GM18907 (cell line): ENCODE data around the gene ARHGAP22.
"Not testable (repeated sequence)": the region's sequence is repeated elsewhere in the genome, so short reads cannot be mapped to it uniquely, and the experiment has no call there.

ENCODE experiments used
- ATAC-seq: cut with Tn5 transposase; IDR thresholded peaks from one replicate; pipeline ENCODE4 v1.9.1; 2021; ENCODE audit warnings: mild to moderate bottlenecking, moderate library complexity; ENCODE audit not compliant: unreplicated experiment

The ARHGAP22 gene

GRCh38 chr10:48604991-48605508 is at the start of gene ARHGAP22:
TSS of gene ARHGAP22 (minus strand) at chr10:48605073. CDS start at chr10:48604796, 277 bp downstream.
- peak; percentile 41 for ATAC-seq

- ATAC-seq: no peak
These were observed 49.2 kb upstream of the ARHGAP22 start for GRCh38 chr10:48653944-48654698.

GRCh38 chr10:48653347-48653746 is 48.5 kb upstream of the ARHGAP22 start:
- no peak for ATAC-seq

- no peak for ATAC-seq
These were observed 47.5 kb upstream of the ARHGAP22 start for GRCh38 chr10:48652344-48652743.

- no peak for ATAC-seq
These were observed 47.0 kb upstream of the ARHGAP22 start for GRCh38 chr10:48651839-48652238.

GRCh38 chr10:48651293-48651692 is 46.4 kb upstream of the ARHGAP22 start:
- ATAC-seq: no peak

- no peak for ATAC-seq
These were observed 44.6 kb upstream of the ARHGAP22 start for GRCh38 chr10:48649349-48649944.

GRCh38 chr10:48648172-48648942 is 43.5 kb upstream of the ARHGAP22 start:
- ATAC-seq: no peak

- not testable (repeated sequence) for ATAC-seq
These were observed 42.2 kb upstream of the ARHGAP22 start for GRCh38 chr10:48647073-48647472.

- ATAC-seq: no peak
These were observed 40.7 kb upstream of the ARHGAP22 start for GRCh38 chr10:48645600-48645999.

- not testable (repeated sequence) for ATAC-seq
These were observed 36.3 kb upstream of the ARHGAP22 start for GRCh38 chr10:48641099-48641690.

GRCh38 chr10:48640326-48640725 is 35.5 kb upstream of the ARHGAP22 start:
- ATAC-seq: no peak

GRCh38 chr10:48639632-48640031 is 34.8 kb upstream of the ARHGAP22 start:
- ATAC-seq: no peak

GRCh38 chr10:48638739-48639527 is 34.1 kb upstream of the ARHGAP22 start:
- ATAC-seq: no peak

- ATAC-seq: no peak
These were observed 33.3 kb upstream of the ARHGAP22 start for GRCh38 chr10:48638158-48638557.

- no peak for ATAC-seq
These were observed 32.0 kb upstream of the ARHGAP22 start for GRCh38 chr10:48636901-48637300.

GRCh38 chr10:48636231-48636630 is 31.4 kb upstream of the ARHGAP22 start:
- no peak for ATAC-seq

- ATAC-seq: no peak
These were observed 30.2 kb upstream of the ARHGAP22 start for GRCh38 chr10:48634984-48635557.

GRCh38 chr10:48634198-48634983 is 29.5 kb upstream of the ARHGAP22 start:
- ATAC-seq: peak; percentile 97
